H1 (cell line): ENCODE measurements around the gene MEGF11. TPM values are rescaled to one million over a fixed set of nuclear protein-coding genes. Genes with fewer than 3 reads are reported as not detected.

Experiments used
- CTCF ChIA-PET: fragments of 300-600 bp; sonication (Branson Sonifier 250); formaldehyde crosslinking; loops from one replicate; lab custom pipeline; 2021; ENCODE audit not compliant: partially characterized antibody; lab: Charles Lee
- POLR2A ChIA-PET: fragments of 300-600 bp; sonication (Branson Sonifier 250); formaldehyde crosslinking; loops from one replicate; lab custom pipeline; 2021; ENCODE audit warnings: inconsistent platforms; ENCODE audit not compliant: partially characterized antibody; lab: Charles Lee
- DNase-seq, 2 experiments: peaks; one replicate each; pipeline versions ENCODE4 v3.0.0 to v3.0.0-alpha.2; 2010 to 2022; ENCODE audit warnings: low spot score in 2 of 2, low read depth in 1 of 2, mixed read lengths in 1 of 2
- FAIRE-seq: peaks from 2 replicates; lab custom pipeline; 2011; peaks lifted over from hg19 to GRCh38; lab: Jason Lieb, UNC
- H2AFZ ChIP-seq: 2 replicates; pipeline ENCODE4 v1.8.1; 2012; ENCODE audit warnings: low read length, inconsistent platforms
- H2AK5ac ChIP-seq: 2 replicates; pipeline ENCODE4 v1.6.1; 2013; ENCODE audit warnings: low read depth, low read length
- H2BK120ac ChIP-seq: replicated peaks from 2 replicates; pipeline ENCODE3; 2013; ENCODE audit warnings: low read depth, low read length, inconsistent platforms
- H2BK12ac ChIP-seq: 2 replicates; pipeline ENCODE4 v1.6.1; 2013; ENCODE audit warnings: low read depth, low read length
- H2BK15ac ChIP-seq: 2 replicates; pipeline ENCODE4 v1.6.1; 2013; ENCODE audit warnings: low read length
- H2BK20ac ChIP-seq: 2 replicates; pipeline ENCODE4 v1.6.1; 2013; ENCODE audit warnings: low read length
- H2BK5ac ChIP-seq: 2 replicates; pipeline ENCODE4 v1.6.1; 2013; ENCODE audit warnings: low read depth, low read length
- H3K14ac ChIP-seq: 2 replicates; pipeline ENCODE4 v1.6.1; 2013; ENCODE audit warnings: inconsistent platforms; ENCODE audit not compliant: insufficient read length
- H3K18ac ChIP-seq: 2 replicates; pipeline ENCODE4 v1.6.1; 2013; ENCODE audit warnings: low read length; ENCODE audit errors: extremely low read depth
- H3K23ac ChIP-seq: 2 replicates; pipeline ENCODE4 v1.6.1; 2013; ENCODE audit warnings: inconsistent platforms; ENCODE audit not compliant: insufficient read length
- H3K23me2 ChIP-seq: 2 replicates; pipeline ENCODE4 v1.6.1; 2013; ENCODE audit warnings: low read depth, low read length
- H3K27ac ChIP-seq: 2 replicates; pipeline ENCODE4 v1.6.1; 2011; ENCODE audit warnings: low read depth, low read length, inconsistent platforms
- H3K27me3 ChIP-seq, 4 experiments: replicated peaks in 1 of 4; 1 replicate in 1 of 4; 2 replicates in 3 of 4; pipeline versions ENCODE4 v1.6.1 to v1.8.1; 2011 to 2013; ENCODE audit warnings: low read length in 3 of 4, mild to moderate bottlenecking in 3 of 4, inconsistent platforms in 2 of 4, mixed read lengths in 2 of 4, moderate library complexity in 1 of 4; ENCODE audit not compliant: control insufficient read depth in 3 of 4, insufficient read depth in 3 of 4; ENCODE audit errors: extremely low read depth in 1 of 4
- H3K36me3 ChIP-seq, 4 experiments: 2 replicates each; pipeline versions ENCODE4 v1.6.1 to v1.8.1; 2011 to 2013; ENCODE audit warnings: mild to moderate bottlenecking in 4 of 4, low read length in 3 of 4, moderate library complexity in 2 of 4, control low read depth in 1 of 4, inconsistent platforms in 1 of 4; ENCODE audit not compliant: insufficient read depth in 4 of 4, control insufficient read depth in 2 of 4
- H3K4ac ChIP-seq: replicated peaks from 2 replicates; pipeline ENCODE3; 2013; ENCODE audit warnings: low read length, low read depth, mixed read lengths, inconsistent platforms; ENCODE audit not compliant: insufficient read length
- H3K4me1 ChIP-seq, 4 experiments: replicated peaks in 1 of 4; 1 replicate in 1 of 4; 2 replicates in 3 of 4; pipeline versions ENCODE4 v1.6.1 to v1.8.1; 2011 to 2013; ENCODE audit warnings: low read length in 3 of 4, inconsistent platforms in 2 of 4, mixed read lengths in 1 of 4; ENCODE audit not compliant: insufficient read depth in 4 of 4, control insufficient read depth in 3 of 4
- H3K4me2 ChIP-seq, 2 experiments: 2 replicates each; pipeline versions ENCODE4 v1.6.1 to v1.8.1; 2011 to 2013; ENCODE audit warnings: low read depth in 2 of 2, low read length in 2 of 2, control low read depth in 1 of 2, inconsistent platforms in 1 of 2, mild to moderate bottlenecking in 1 of 2; ENCODE audit not compliant: insufficient read depth in 1 of 2
- H3K4me3 ChIP-seq, 4 experiments: fragments of 200-600, 300-600 bp in 1 of 4; sonication (generic), shearing (Covaris generic), sonication (Bioruptor Twin) in 1 of 4; 2 replicates each; pipeline versions ENCODE4 v1.5.1 to v1.8.1; 2011 to 2016; ENCODE audit warnings: low read length in 4 of 4, low read depth in 3 of 4, control low read depth in 2 of 4, inconsistent platforms in 2 of 4, mild to moderate bottlenecking in 2 of 4, mixed read lengths in 1 of 4, moderate library complexity in 1 of 4; ENCODE audit not compliant: insufficient read depth in 2 of 4; ENCODE audit errors: extremely low read depth in 1 of 4
- H3K56ac ChIP-seq: replicated peaks from 2 replicates; pipeline ENCODE3; 2013; ENCODE audit warnings: low read depth, mild to moderate bottlenecking, mixed read lengths, low read length, inconsistent platforms; ENCODE audit not compliant: insufficient read length
- H3K79me1 ChIP-seq: 2 replicates; pipeline ENCODE4 v1.6.1; 2013; ENCODE audit warnings: low read depth, low read length, control low read depth
- H3K79me2 ChIP-seq, 2 experiments: 2 replicates each; pipeline versions ENCODE4 v1.6.1 to v1.8.1; 2012 to 2013; ENCODE audit warnings: low read length in 2 of 2, mild to moderate bottlenecking in 2 of 2, inconsistent platforms in 1 of 2; ENCODE audit not compliant: insufficient read depth in 2 of 2, control insufficient read depth in 1 of 2
- H3K9ac ChIP-seq, 4 experiments: replicated peaks in 1 of 4; 1 replicate in 1 of 4; 2 replicates in 3 of 4; pipeline versions ENCODE4 v1.6.1 to v1.8.1; 2011 to 2013; ENCODE audit warnings: low read depth in 3 of 4, low read length in 3 of 4, control low read depth in 2 of 4, mild to moderate bottlenecking in 2 of 4, moderate library complexity in 2 of 4, inconsistent platforms in 1 of 4; ENCODE audit errors: extremely low read depth in 1 of 4
- H3K9me3 ChIP-seq, 2 experiments: 2 replicates each; pipeline versions ENCODE4 v1.6.1 to v1.8.1; 2012 to 2013; ENCODE audit warnings: mild to moderate bottlenecking in 2 of 2, moderate library complexity in 2 of 2, control low read depth in 1 of 2, inconsistent platforms in 1 of 2, low read depth in 1 of 2, low read length in 1 of 2, mixed read lengths in 1 of 2; ENCODE audit not compliant: insufficient read depth in 2 of 2
- H4K20me1 ChIP-seq, 2 experiments: replicated peaks in 1 of 2; 2 replicates each; pipeline versions ENCODE3 to v1.8.1; 2011 to 2013; ENCODE audit warnings: inconsistent platforms in 2 of 2, low read length in 2 of 2, mild to moderate bottlenecking in 1 of 2; ENCODE audit not compliant: insufficient read depth in 2 of 2, control insufficient read depth in 1 of 2
- H4K5ac ChIP-seq: 2 replicates; pipeline ENCODE4 v1.6.1; 2013; ENCODE audit warnings: low read length, low read depth, mixed read lengths, inconsistent platforms; ENCODE audit not compliant: insufficient read length
- H4K8ac ChIP-seq: 2 replicates; pipeline ENCODE4 v1.8.0; 2013; ENCODE audit warnings: mild to moderate bottlenecking, moderate library complexity, low read length, inconsistent platforms; ENCODE audit not compliant: insufficient read depth; ENCODE audit errors: extremely low read depth
- H4K91ac ChIP-seq: replicated peaks from 2 replicates; pipeline ENCODE3; 2013; ENCODE audit warnings: low read length, mixed read lengths, inconsistent platforms; ENCODE audit not compliant: insufficient read length
- CBX5 ChIP-seq: fragments of 300-800, 300-1000 bp; sonication (generic); IDR thresholded peaks from 2 replicates; pipeline ENCODE4 v1.7.1; 2016; ENCODE audit warnings: antibody characterized with exemption, low read length, low read depth
- CHD1 ChIP-seq: IDR thresholded peaks from 2 replicates; pipeline ENCODE4 v1.6.1; 2012; ENCODE audit warnings: low read depth, low read length, improper control_type of control experiment
- GTF2F1 ChIP-seq: IDR thresholded peaks from 2 replicates; pipeline ENCODE4 v1.6.1; 2012; ENCODE audit warnings: low read depth, low read length, improper control_type of control experiment, borderline replicate concordance
- KDM5A ChIP-seq: fragments of 200-600 bp; IDR thresholded peaks from 2 replicates; pipeline ENCODE4 v1.7.1; 2012; ENCODE audit warnings: mild to moderate bottlenecking, low read length, inconsistent platforms, mixed read lengths
- RAD21 ChIP-seq, 2 experiments: IDR thresholded peaks in 1 of 2; conservative IDR thresholded peaks in 1 of 2; 2 replicates each; pipeline ENCODE4 v1.6.1; 2011; ENCODE audit warnings: low read depth in 2 of 2, low read length in 2 of 2, improper control_type of control experiment in 1 of 2, inconsistent platforms in 1 of 2, mild to moderate bottlenecking in 1 of 2, moderate library complexity in 1 of 2
- WGBS, 2 experiments: shearing (Covaris generic) in 1 of 2; methylation state at CpG; one replicate each; pipeline versions ENCODE4 v1.1.6 to v1.1.7; 2013 to 2015; ENCODE audit warnings: low lambda C conversion rate in 2 of 2, mixed read lengths in 2 of 2, inconsistent platforms in 1 of 2, low coverage in 1 of 2, missing lambda C conversion rate in 1 of 2; ENCODE audit not compliant: insufficient replicate concordance in 2 of 2, insufficient coverage in 1 of 2, insufficient read length in 1 of 2; ENCODE audit errors: extremely low coverage in 1 of 2, missing lambda C conversion rate in 1 of 2; 5-methylcytosine and 5-hydroxymethylcytosine counted together
- polyA plus RNA-seq, 7 experiments: library from polyadenylated mRNA; depleted of rRNA in 3 of 7; stranded (reverse) in 5 of 7; unstranded in 2 of 7; fragments of >200 nt in 5 of 7; fragments of 200-250 nt in 2 of 7; gene quantifications; 1 replicate in 5 of 7; 2 replicates in 1 of 7; 4 replicates in 1 of 7; pipeline versions ENCODE4 v1.2.1 to v1.2.3, GENCODE V29; 2011 to 2013; ENCODE audit warnings: missing spikeins in 2 of 7, mixed read lengths in 2 of 7
- total RNA-seq: library from RNA; stranded (reverse); fragmentation: NEBNext Ultra II Directional; extraction: Animal tissue kit (Norgen Biotek cat#: 25700); gene quantifications from 2 replicates; pipeline ENCODE4 v1.2.1, GENCODE V29; 2021

MEGF11 gene
- total and polyA plus RNA-seq, 2 of the 8 experiments (the other 6 are each of a cell fraction or from before 2014, with no cell fraction given), result 4.4 to 4.8 TPM

DNA sequence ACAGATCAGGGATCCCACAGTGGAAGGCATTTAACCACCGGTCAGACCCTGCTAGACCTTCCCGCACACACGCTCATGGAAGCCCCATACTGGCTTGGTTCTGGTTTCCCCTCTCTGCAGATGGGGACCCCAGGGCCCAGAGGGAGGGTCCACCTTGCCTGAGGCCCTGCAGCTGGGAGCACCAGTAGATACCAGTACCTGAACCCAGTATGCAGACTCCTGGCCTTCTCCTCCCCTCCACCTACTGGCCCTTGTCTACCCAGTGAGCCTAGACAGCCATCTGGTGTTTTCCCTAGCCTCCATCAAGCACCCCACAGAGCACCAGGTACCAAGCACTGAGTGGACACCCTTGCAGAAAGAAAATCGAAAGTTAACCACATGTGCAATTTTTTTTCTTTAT lies 65.1 kb downstream of the MEGF11 start:
- Histone ChIP-seq H3K27ac (no peak overlapping the region), H3K9me3 (no peaks in the 10 kb centered on the region), H3K23me2 (no peaks in the 10 kb centered on the region), H2BK20ac (no peak overlapping the region), H3K4me1 (peaks cover 9 to 24% (median 10%) of the 10 kb centered on the region in 4 experiments; a peak in 6 of 7 replicates), H3K27me3 (no peaks in the 10 kb centered on the region), H3K23ac (no peak overlapping the region), H3K79me2 (no peaks in the 10 kb centered on the region), H3K56ac (no peak overlapping the region), H3K36me3 (no peaks in the 10 kb centered on the region), H2AK5ac (no peak overlapping the region), H3K18ac (no peak overlapping the region), H2BK120ac (no peak overlapping the region), H3K14ac (no peak overlapping the region), H3K4ac (no peak overlapping the region), H2BK15ac (peak overlapping the region; percentile 53; the same call in 1 of the 2 replicates), H2BK12ac (no peak overlapping the region), H3K4me3 (no peak overlapping the region), H3K79me1 (no peaks in the 10 kb centered on the region), H2BK5ac (no peak overlapping the region), H4K91ac (no peak overlapping the region), H4K5ac (no peak overlapping the region), H4K8ac (no peak overlapping the region), H3K4me2 (no peak overlapping the region), H3K9ac (no peak overlapping the region), H2AFZ (no peak overlapping the region), H4K20me1 (no peaks in the 10 kb centered on the region)
- ChIA-PET CTCF (interaction anchor here (0.8 to 3.3 kb wide), 4 partner anchors 11 to 272 kb away, joined by 3 to 12 read pairs (median 4); no protein-coding TSS in a partner anchor), POLR2A (interaction anchor here (1.0 kb wide), 1 partner anchor 8 kb away, joined by 4 read pairs; no protein-coding TSS in a partner anchor)
- DNase-seq, result no peak
- no peak for FAIRE-seq
- WGBS, 2 experiments, result 85% methylated on average over 4 of the region's 4 CpGs; no CpG with 5 or more reads in 1 of the 2 experiments
- TF ChIP-seq KDM5A (no peak), CBX5 (no peak), CHD1 (no peak), GTF2F1 (no peak), RAD21 (IDR thresholded peaks at IDR 0.05 in 1 of 2, conservative IDR thresholded peaks at IDR 0.05 in 1 of 2; ENCODE audit: low read depth in 2 of 2, low read length in 2 of 2) (peak; percentile 53 to 66)
